ENCODE data around the gene INPP5A. TPM values are rescaled to one million over a fixed set of nuclear protein-coding genes. Genes with fewer than 3 reads are reported as not detected.

The INPP5A gene
- total RNA-seq, 3 donors from 2014 or later, result 26.6 to 50.6 (median 38.7) TPM

DNA sequence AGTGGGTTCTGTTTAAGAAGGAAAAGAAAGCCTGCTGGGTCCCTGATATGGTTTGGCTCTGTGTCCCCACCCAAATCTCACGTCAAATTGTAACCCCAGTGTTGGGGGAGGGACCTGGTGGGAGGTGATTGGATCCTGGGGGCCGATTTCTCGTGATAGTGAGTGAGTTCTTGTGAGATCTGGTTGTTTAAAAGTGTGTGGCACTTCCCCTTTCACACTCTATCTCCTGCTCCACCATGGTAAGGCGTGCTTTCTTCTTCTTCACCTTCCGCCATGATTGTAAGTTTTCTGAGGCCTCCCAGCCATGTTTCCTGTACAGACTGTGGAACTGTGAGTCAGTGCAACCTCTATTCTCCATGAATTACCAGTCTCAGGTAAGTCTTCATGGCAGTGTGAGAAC, 42.6 kb downstream of the INPP5A start:
- TF ChIP-seq, protein P1, sequence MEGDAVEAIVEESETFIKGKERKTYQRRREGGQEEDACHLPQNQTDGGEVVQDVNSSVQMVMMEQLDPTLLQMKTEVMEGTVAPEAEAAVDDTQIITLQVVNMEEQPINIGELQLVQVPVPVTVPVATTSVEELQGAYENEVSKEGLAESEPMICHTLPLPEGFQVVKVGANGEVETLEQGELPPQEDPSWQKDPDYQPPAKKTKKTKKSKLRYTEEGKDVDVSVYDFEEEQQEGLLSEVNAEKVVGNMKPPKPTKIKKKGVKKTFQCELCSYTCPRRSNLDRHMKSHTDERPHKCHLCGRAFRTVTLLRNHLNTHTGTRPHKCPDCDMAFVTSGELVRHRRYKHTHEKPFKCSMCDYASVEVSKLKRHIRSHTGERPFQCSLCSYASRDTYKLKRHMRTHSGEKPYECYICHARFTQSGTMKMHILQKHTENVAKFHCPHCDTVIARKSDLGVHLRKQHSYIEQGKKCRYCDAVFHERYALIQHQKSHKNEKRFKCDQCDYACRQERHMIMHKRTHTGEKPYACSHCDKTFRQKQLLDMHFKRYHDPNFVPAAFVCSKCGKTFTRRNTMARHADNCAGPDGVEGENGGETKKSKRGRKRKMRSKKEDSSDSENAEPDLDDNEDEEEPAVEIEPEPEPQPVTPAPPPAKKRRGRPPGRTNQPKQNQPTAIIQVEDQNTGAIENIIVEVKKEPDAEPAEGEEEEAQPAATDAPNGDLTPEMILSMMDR (IDR thresholded peaks at IDR 0.05), result no peak
- no peak for TF ChIP-seq POLR2AphosphoS5 (IDR thresholded peaks at IDR 0.05)
- TF ChIP-seq POLR2A (IDR thresholded peaks at IDR 0.05), result no peak
- intact Hi-C loops (cut with DNase I; ENCODE audit: low total_unique reads), result no loop called here
- DNase-seq (ENCODE audit: low spot score in 2 of 2), result no peak

DNA sequence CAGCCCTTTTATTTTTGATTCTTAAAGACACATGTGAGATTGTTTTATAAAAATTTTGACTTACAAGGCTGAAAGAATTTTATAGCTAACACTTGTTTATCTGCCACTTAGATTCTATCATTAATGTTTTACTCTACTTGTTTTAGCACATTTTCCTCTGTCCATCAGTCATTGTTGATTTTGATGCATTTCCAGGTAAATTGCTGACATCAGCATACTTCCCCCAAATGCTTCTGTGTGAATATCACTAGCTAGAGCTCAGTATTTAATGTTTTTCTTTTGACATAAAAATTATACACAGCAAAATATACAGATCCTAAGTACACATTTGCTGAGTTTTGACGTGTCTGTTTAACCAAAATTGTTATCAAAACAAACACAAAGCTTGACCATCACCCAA, 43.0 kb downstream of the INPP5A start:
- DNase-seq (ENCODE audit: low spot score in 2 of 2), result no peak
- Histone ChIP-seq H3K36me3 (no peaks in the 10 kb centered on the region), H3K4me1 (no peaks in the 10 kb centered on the region), H3K27me3 (no peaks in the 10 kb centered on the region), H3K4me3 (no peak overlapping the region), H3K9me3 (no peaks in the 10 kb centered on the region), H3K27ac (no peak overlapping the region)
- intact Hi-C loops (cut with DNase I; ENCODE audit: low total_unique reads), result no loop called here
- TF ChIP-seq POLR2A (IDR thresholded peaks at IDR 0.05) (no peak), POLR2AphosphoS5 (IDR thresholded peaks at IDR 0.05) (no peak)
- TF ChIP-seq, protein P1 (IDR thresholded peaks at IDR 0.05), result no peak

More for the DNA sequence above, 42.6 kb downstream of the INPP5A start:
- Histone ChIP-seq H3K36me3 (no peaks in the 10 kb centered on the region), H3K27me3 (no peaks in the 10 kb centered on the region), H3K4me1 (no peaks in the 10 kb centered on the region), H3K4me3 (no peak overlapping the region), H3K27ac (no peak overlapping the region), H3K9me3 (no peaks in the 10 kb centered on the region)

DNA sequence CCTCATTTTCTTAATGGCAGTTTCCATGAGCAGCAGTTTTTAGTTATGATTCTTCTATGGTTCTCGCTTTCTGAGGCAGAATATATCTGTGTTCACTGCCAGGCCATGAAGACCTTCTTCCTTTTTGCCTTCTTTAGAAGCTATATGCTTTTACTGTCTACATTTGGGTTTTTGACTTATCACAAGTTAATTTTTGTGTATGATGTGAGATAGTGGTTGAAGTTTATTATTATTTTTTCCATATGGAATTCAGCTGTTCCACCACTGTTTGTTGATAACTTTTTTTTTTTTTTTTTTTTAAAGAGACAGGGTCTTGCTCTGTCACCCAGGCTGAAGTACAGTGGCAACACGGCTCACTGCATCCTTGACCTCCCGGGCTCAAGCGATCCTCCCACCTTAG, 44.5 kb downstream of the INPP5A start:
- Histone ChIP-seq H3K4me3 (no peak overlapping the region), H3K9me3 (no peaks in the 10 kb centered on the region), H3K4me1 (no peaks in the 10 kb centered on the region), H3K27ac (no peak overlapping the region), H3K27me3 (no peaks in the 10 kb centered on the region), H3K36me3 (no peaks in the 10 kb centered on the region)
- DNase-seq (ENCODE audit: low spot score in 2 of 2), result no peak
- TF ChIP-seq, protein P1 (IDR thresholded peaks at IDR 0.05), result no peak
- no peak for TF ChIP-seq POLR2AphosphoS5 (IDR thresholded peaks at IDR 0.05)
- TF ChIP-seq POLR2A (IDR thresholded peaks at IDR 0.05), result no peak
- intact Hi-C loops (cut with DNase I; ENCODE audit: low total_unique reads), result no loop called here

DNA sequence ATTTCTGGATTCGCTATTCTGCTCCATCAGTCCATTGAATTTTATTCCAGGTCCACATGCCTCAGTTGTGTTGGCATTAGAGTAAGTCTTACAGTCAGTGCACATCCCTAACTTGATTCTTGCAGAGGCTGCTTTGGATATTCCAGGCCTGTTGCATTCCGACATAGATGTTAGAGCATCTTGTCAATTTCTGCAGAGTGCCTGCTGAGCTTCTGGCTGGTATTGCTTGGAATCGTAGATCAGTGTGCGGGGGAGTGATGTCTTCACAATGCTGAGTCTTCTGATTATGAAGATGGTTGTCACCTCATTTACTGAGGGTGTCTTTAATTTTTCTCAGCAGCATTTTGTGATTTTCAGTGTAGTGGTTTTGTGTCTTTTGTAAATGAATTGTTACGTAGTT, 45.2 kb downstream of the INPP5A start:
- no peaks in the 10 kb centered on the region for H3K4me1 ChIP-seq

DNA sequence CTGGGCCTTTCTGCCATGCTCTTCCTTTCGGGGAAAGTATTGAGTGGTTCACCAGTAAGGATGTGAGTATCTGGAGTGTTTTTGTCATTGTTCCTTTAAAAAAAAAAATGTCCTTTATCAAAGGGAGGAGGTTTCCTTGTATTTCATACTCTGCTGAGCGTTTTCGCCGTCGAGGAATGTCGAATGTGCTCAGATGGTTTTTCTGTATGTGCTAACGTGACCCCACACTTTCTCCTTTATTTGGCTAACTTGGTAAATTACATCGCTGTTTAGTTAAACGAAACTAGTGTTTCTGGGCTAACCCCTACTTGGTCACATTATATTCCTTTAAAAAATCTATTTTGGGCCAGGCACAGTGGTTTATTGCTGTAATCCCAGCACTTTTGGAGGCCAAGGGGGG, 45.9 kb downstream of the INPP5A start:
- no peak for DNase-seq (ENCODE audit: low spot score in 2 of 2)
- Histone ChIP-seq H3K27me3 (no peaks in the 10 kb centered on the region), H3K36me3 (no peaks in the 10 kb centered on the region), H3K4me3 (no peak overlapping the region), H3K27ac (no peak overlapping the region), H3K4me1 (no peaks in the 10 kb centered on the region), H3K9me3 (no peaks in the 10 kb centered on the region)
- TF ChIP-seq, protein P1 (IDR thresholded peaks at IDR 0.05), result no peak
- TF ChIP-seq POLR2AphosphoS5 (IDR thresholded peaks at IDR 0.05), result no peak
- TF ChIP-seq POLR2A (IDR thresholded peaks at IDR 0.05), result no peak
- intact Hi-C loops (cut with DNase I; ENCODE audit: low total_unique reads), result no loop called here

More for the DNA sequence above, 45.2 kb downstream of the INPP5A start:
- Histone ChIP-seq H3K27ac (no peak overlapping the region), H3K4me3 (no peak overlapping the region), H3K27me3 (no peaks in the 10 kb centered on the region), H3K36me3 (no peaks in the 10 kb centered on the region), H3K9me3 (no peaks in the 10 kb centered on the region)
- TF ChIP-seq POLR2AphosphoS5 (IDR thresholded peaks at IDR 0.05) (no peak), POLR2A (IDR thresholded peaks at IDR 0.05) (no peak)
- TF ChIP-seq, protein P1 (IDR thresholded peaks at IDR 0.05), result no peak
- intact Hi-C loops (cut with DNase I; ENCODE audit: low total_unique reads), result no loop called here
- no peak for DNase-seq (ENCODE audit: low spot score in 2 of 2)
